ENCODE data around the gene SPECC1L. TPM values are rescaled to one million over a fixed set of nuclear protein-coding genes. Genes with fewer than 3 reads are reported as not detected.
"Not testable (repeated sequence)": the region's sequence is repeated elsewhere in the genome, so short reads cannot be mapped to it uniquely, and the experiment has no call there.

SPECC1L gene
- total RNA-seq, 1 donor from 2014 or later: 25.0 TPM

DNA sequence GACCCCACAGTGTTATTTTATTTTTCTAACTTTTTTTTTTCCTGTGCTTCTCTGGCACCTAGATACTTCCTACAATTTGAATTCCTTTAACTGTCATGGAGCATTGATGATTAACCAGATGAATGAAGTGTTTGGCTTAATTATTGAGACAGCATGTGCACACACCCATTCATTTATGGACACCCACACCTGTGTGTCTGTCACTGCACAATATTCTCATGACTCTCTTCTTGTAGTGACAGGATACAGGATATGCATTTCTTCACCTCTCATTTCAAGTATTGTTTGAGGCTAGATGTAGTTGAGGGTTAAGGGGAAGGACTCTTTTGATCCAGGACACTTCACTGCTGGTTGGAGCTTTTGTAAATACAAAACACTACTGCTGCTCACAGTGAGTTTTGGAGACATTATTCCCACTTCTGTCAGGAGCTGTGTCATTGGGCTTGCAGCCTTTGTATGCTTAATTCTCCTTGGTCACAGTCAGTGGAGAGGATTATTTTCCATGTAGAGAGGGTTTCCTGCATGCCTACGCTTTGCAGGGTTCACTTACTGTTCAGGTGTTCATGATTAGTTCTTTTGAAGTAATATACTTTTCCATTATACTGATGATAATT lies 33.5 kb downstream of the SPECC1L start:
- Histone ChIP-seq H3K4me3 (ENCODE audit: low read depth, low read length) (no peak overlapping the region), H3K36me3 (ENCODE audit: control insufficient read depth, insufficient read depth, low read length) (peaks cover 3% of the 10 kb centered on the region), H3K27me3 (ENCODE audit: control insufficient read depth, insufficient read depth, low read length) (no peaks in the 10 kb centered on the region)
- TF ChIP-seq, protein P1, sequence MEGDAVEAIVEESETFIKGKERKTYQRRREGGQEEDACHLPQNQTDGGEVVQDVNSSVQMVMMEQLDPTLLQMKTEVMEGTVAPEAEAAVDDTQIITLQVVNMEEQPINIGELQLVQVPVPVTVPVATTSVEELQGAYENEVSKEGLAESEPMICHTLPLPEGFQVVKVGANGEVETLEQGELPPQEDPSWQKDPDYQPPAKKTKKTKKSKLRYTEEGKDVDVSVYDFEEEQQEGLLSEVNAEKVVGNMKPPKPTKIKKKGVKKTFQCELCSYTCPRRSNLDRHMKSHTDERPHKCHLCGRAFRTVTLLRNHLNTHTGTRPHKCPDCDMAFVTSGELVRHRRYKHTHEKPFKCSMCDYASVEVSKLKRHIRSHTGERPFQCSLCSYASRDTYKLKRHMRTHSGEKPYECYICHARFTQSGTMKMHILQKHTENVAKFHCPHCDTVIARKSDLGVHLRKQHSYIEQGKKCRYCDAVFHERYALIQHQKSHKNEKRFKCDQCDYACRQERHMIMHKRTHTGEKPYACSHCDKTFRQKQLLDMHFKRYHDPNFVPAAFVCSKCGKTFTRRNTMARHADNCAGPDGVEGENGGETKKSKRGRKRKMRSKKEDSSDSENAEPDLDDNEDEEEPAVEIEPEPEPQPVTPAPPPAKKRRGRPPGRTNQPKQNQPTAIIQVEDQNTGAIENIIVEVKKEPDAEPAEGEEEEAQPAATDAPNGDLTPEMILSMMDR (IDR thresholded peaks at IDR 0.05; ENCODE audit: insufficient read depth, low read length, severe bottlenecking): no peak
- FAIRE-seq (no peak), DNase-seq (ENCODE audit: low read depth) (peak; percentile 20)

DNA sequence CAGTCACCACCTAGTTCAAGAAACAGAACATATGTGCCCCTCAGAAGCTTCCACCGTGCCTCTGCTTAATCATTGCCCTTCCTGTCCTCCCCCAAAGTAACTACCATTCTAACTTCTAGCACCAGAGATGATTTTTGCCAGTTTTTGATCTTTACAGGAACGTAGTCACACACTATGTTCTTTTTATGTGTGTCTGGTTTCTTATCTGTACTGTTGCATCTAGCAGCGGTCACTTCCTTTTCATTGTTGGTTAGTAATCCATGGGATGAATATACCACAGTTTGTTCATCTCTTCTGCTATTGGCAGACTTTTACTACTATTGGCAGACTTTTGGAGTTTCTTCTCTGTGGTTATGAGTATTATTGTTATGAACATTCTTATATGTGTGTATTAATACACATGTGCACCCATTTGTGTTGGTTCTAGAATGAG lies 34.6 kb downstream of the SPECC1L start:
- FAIRE-seq (no peak), DNase-seq (ENCODE audit: low read depth) (peak; percentile 46)
- H3K27me3 ChIP-seq (ENCODE audit: control insufficient read depth, insufficient read depth, low read length): no peaks in the 10 kb centered on the region
- H3K4me3 ChIP-seq (ENCODE audit: low read depth, low read length): no peak overlapping the region
- H3K36me3 ChIP-seq (ENCODE audit: control insufficient read depth, insufficient read depth, low read length): peaks cover 3% of the 10 kb centered on the region
- TF ChIP-seq, protein P1 (IDR thresholded peaks at IDR 0.05; ENCODE audit: insufficient read depth, low read length, severe bottlenecking): no peak

DNA sequence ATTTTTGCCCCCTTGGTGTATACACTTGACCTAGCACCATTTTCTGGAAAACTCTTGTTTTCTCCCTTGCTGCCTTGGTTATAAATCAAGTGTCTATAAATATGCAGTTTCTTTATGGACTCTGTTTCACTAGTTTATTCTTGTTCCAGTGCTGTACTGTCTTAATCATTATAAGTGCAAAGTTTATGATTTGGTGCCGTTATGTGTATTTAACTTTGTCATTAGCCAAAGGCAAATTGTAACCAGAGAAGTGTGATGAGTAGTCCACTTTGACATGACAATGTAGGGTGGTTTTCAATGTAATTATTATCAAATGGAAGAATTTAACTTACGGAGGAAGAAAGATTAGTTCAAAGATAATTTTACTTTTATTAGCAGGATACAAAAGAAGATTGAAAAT lies 40.3 kb downstream of the SPECC1L start:
- peak; percentile 75 for DNase-seq (ENCODE audit: low read depth)
- TF ChIP-seq, protein P1 (IDR thresholded peaks at IDR 0.05; ENCODE audit: insufficient read depth, low read length, severe bottlenecking): no peak
- Histone ChIP-seq H3K36me3 (ENCODE audit: control insufficient read depth, insufficient read depth, low read length) (peaks cover 4% of the 10 kb centered on the region), H3K4me3 (ENCODE audit: low read depth, low read length) (no peak overlapping the region), H3K27me3 (ENCODE audit: control insufficient read depth, insufficient read depth, low read length) (no peaks in the 10 kb centered on the region)
- no peak for FAIRE-seq

DNA sequence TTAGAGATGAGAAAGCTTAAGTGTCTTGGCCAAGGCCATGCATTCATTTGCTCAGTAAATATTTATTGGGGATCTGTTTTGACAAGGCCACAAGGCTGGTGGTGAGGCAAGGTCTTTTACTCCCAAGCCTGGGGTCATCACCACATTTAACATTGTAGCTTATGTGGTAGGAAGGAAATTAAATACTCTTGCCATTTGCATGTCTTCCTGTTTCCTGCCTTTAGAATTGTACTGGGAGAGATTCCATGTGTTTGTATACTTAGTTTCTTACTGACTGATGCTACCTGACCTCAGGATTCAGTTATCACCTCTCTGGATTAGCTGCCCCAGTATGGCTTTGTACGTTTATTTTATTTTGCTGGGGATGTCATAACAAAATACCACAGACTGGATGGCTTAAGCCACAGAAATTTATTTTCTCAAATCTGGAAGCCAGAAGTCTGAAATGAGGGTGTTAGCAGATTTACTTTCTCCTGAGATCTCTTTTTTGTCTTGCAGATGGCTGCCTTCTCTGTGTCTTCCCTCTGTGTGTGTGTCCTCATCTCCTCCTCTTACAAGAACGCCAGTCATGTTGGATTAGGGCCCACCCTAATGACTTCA lies 44.8 kb downstream of the SPECC1L start:
- Histone ChIP-seq H3K36me3 (ENCODE audit: control insufficient read depth, insufficient read depth, low read length) (peaks cover 3% of the 10 kb centered on the region), H3K27me3 (ENCODE audit: control insufficient read depth, insufficient read depth, low read length) (no peaks in the 10 kb centered on the region), H3K4me3 (ENCODE audit: low read depth, low read length) (no peak overlapping the region)
- TF ChIP-seq, protein P1 (IDR thresholded peaks at IDR 0.05; ENCODE audit: insufficient read depth, low read length, severe bottlenecking): no peak
- DNase-seq (ENCODE audit: low read depth) (no peak), FAIRE-seq (no peak)

DNA sequence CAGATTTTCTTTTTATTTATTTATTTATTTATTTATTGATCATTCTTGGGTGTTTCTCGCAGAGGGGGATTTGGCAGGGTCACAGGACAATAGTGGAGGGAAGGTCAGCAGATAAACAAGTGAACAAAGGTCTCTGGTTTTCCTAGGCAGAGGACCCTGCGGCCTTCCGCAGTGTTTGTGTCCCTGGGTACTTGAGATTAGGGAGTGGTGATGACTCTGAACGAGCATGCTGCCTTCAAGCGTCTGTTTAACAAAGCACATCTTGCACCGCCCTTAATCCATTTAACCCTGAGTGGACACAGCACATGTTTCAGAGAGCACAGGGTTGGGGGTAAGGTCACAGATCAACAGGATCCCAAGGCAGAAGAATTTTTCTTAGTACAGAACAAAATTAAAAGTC lies 45.6 kb downstream of the SPECC1L start:
- H3K4me3 ChIP-seq (ENCODE audit: low read depth, low read length); H3K36me3 ChIP-seq (ENCODE audit: control insufficient read depth, insufficient read depth, low read length): not testable (repeated sequence)

DNA sequence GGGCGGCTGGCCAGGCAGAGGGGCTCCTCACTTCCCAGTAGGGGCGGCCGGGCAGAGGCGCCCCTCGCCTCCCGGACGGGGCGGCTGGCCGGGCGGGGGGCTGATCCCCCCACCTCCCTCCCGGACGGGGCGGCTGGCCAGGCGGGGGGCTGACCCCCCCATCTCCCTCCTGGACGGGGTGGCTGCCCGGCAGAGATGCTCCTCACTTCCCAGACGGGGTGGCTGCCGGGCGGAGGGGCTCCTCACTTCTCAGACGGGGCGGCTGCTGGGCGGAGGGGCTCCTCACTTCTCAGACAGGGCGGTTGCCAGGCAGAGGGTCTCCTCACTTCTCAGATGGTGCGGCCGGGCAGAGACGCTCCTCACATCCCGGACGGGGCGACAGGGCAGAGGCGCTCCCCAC lies 46.9 kb downstream of the SPECC1L start:
- FAIRE-seq; H3K4me3 ChIP-seq (ENCODE audit: low read depth, low read length); DNase-seq (ENCODE audit: low read depth); H3K36me3 ChIP-seq (ENCODE audit: control insufficient read depth, insufficient read depth, low read length); H3K27me3 ChIP-seq (ENCODE audit: control insufficient read depth, insufficient read depth, low read length): not testable (repeated sequence)

More for the DNA sequence above, 45.6 kb downstream of the SPECC1L start:
- DNase-seq (ENCODE audit: low read depth); FAIRE-seq; H3K27me3 ChIP-seq (ENCODE audit: control insufficient read depth, insufficient read depth, low read length): not testable (repeated sequence)

DNA sequence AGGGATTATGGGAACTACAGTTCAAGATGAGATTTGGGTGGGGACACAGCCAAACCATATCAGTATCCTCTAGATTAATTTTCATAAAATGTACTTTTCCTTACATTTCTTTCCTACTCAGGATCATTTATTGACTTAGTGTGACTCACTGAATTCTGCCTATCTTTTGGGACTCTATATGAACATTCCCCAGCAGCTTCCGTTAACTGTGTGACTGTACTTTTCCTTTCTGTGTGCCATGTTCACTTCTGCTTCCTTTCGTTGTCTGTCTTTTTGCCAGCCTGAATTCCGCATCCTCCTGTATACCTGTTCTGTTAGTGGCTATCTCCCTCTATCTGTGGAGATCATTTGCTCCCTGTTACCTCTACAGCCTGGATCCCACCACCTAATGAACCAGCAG lies 48.8 kb downstream of the SPECC1L start:
- no peak overlapping the region for H3K4me3 ChIP-seq (ENCODE audit: low read depth, low read length)
- FAIRE-seq: no peak
- H3K36me3 ChIP-seq (ENCODE audit: control insufficient read depth, insufficient read depth, low read length): peaks cover 8% of the 10 kb centered on the region

More for the DNA sequence above, 48.8 kb downstream of the SPECC1L start:
- peak; percentile 60 for DNase-seq (ENCODE audit: low read depth)
- H3K27me3 ChIP-seq (ENCODE audit: control insufficient read depth, insufficient read depth, low read length): no peaks in the 10 kb centered on the region
- TF ChIP-seq, protein P1 (IDR thresholded peaks at IDR 0.05; ENCODE audit: insufficient read depth, low read length, severe bottlenecking): no peak

Measured in bronchial epithelial cell (primary cell).